Subcutaneous abdominal adipose tissue (tissue), 5 donors: ENCODE data around the gene ANKS1B.

Source experiments
- H3K27ac ChIP-seq: one replicate; pipeline ENCODE4 v1.7.0; 2013; ENCODE audit warnings: low read depth, mild to moderate bottlenecking, inconsistent platforms, low read length, moderate library complexity
- H3K27me3 ChIP-seq, 5 donors: one replicate each; pipeline ENCODE4 v1.7.0; 2013; ENCODE audit warnings: low read length in 5 of 5, inconsistent platforms in 1 of 5; ENCODE audit not compliant: control insufficient read depth in 5 of 5, insufficient read depth in 4 of 5
- H3K36me3 ChIP-seq, 5 donors: one replicate each; pipeline ENCODE4 v1.7.0; 2013; ENCODE audit warnings: low read length in 5 of 5; ENCODE audit not compliant: control insufficient read depth in 5 of 5, insufficient read depth in 5 of 5
- H3K4me1 ChIP-seq, 5 donors: one replicate each; pipeline ENCODE4 v1.7.0; 2013; ENCODE audit warnings: low read length in 5 of 5, mild to moderate bottlenecking in 3 of 5, moderate library complexity in 1 of 5; ENCODE audit not compliant: control insufficient read depth in 5 of 5, insufficient read depth in 5 of 5
- H3K4me3 ChIP-seq, 5 donors: one replicate each; pipeline ENCODE4 v1.7.0; 2013; ENCODE audit warnings: low read length in 5 of 5, low read depth in 1 of 5
- H3K9ac ChIP-seq, 5 donors: one replicate each; pipeline ENCODE4 v1.7.0; 2013; ENCODE audit warnings: low read length in 5 of 5, mild to moderate bottlenecking in 4 of 5, moderate library complexity in 3 of 5
- H3K9me3 ChIP-seq, 5 donors: one replicate each; pipeline ENCODE4 v1.7.0; 2013; ENCODE audit warnings: low read length in 5 of 5; ENCODE audit not compliant: control insufficient read depth in 5 of 5
- donor health status: healthy.
- donor health status: healthy.
- donor health status: healthy.
- donor health status: healthy.
- donor health status: healthy.

ANKS1B gene

DNA sequence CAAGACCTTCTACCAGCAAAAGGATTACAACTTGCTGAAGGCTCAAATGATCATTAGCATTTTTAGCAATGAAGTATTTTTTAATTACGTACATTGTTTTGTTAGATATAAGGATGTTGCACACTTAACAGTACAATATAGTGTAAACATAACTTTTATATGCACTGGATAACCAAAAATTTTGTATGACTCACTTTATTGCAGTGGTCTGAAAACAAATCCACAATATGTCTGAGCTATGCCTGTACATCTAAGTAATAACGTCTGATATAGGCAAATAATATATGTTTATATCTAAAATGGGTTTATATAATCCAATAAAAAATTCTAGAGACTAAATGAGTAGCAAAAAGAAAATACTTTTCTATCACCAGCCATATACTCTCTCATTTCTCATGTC, 10.6 kb downstream of the ANKS1B start:
- H3K4me1 ChIP-seq, result peaks cover 0 to 18% (median 2%) of the 10 kb centered on the region in 5 donors
- peaks cover 0 to 5% (median 0%) of the 10 kb centered on the region in 5 donors for H3K9me3 ChIP-seq
- no peaks in the 10 kb centered on the region for H3K36me3 ChIP-seq
- no peak overlapping the region for H3K9ac ChIP-seq
- no peaks in the 10 kb centered on the region for H3K27me3 ChIP-seq
- no peak overlapping the region for H3K4me3 ChIP-seq
- H3K27ac ChIP-seq, result no peak overlapping the region

DNA sequence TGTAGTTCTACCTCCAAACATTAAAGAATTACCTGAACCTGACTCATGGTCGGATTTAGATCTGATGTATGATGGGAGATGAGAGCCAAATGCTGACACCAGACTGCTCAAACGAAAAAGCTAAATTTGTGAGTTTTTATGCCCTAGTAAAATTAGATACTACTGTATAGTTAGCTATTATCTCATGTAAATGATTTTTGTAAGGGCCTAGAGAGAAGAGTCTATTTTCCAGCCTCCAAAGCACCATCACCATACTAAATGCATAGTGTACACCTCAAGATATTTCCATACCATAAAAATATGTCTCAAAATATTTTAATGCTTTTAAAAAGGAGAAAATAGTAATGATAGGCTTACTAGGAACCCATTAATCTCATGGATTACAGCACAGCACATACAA, 18.3 kb downstream of the ANKS1B start:
- no peaks in the 10 kb centered on the region for H3K4me1 ChIP-seq
- H3K4me3 ChIP-seq, result no peak overlapping the region
- H3K27me3 ChIP-seq, result no peaks in the 10 kb centered on the region
- H3K9me3 ChIP-seq, result no peaks in the 10 kb centered on the region
- no peaks in the 10 kb centered on the region for H3K36me3 ChIP-seq
- H3K27ac ChIP-seq, result no peak overlapping the region
- no peak overlapping the region for H3K9ac ChIP-seq

DNA sequence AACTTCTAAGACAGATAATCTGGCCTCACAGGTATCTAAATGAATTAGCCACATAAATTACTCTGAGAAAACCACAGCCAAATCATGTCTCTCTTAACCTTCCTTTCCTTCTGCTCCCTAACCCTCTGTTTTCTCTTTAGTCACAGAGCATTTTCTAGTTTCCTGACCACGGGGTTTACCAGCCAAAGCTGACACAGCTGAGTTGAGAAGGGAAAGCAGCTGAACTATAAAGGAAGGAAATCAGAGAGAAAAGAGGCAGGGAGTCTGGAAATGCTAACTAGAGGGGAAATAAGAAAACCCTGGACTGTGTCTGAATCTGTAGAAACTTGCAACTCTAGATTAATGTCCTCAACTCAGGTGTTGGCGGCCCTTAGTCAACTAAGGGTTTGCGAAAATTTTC, 24.4 kb downstream of the ANKS1B start:
- H3K36me3 ChIP-seq, result no peaks in the 10 kb centered on the region
- H3K9ac ChIP-seq, result no peak overlapping the region
- H3K4me3 ChIP-seq, result no peak overlapping the region
- no peaks in the 10 kb centered on the region for H3K9me3 ChIP-seq
- no peaks in the 10 kb centered on the region for H3K27me3 ChIP-seq
- peaks cover 0 to 6% (median 0%) of the 10 kb centered on the region in 5 donors for H3K4me1 ChIP-seq
- H3K27ac ChIP-seq, result no peak overlapping the region

DNA sequence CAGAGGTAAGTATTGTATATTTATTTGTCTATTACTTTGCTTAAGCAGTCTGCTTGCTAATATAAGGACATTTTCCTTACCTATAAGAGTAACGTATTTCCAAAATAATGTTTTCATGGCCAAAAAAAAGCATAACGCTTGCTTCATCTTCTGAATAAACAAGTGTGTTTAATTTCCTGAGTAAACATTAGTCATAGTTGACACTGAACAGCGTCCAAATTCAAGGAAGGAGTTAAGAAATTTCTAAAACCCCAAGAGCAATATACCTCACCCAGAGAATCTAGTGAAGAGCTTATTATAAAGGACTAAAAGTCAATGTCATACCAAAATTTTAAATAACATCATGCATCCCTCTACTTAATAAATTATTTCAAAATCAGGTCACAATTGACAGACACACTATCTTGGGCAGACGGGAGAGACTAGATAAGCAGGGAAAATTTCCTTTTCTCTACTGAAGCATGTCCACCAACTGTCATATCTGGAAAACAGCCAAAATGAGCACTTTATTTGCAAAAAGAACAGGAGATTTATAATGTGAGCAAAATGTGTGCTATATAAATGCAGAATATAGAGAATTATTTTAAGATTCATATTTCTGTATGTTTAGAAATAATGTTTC, 25.1 kb downstream of the ANKS1B start:
- Histone ChIP-seq H3K4me1 (peaks cover 0 to 6% (median 0%) of the 10 kb centered on the region in 5 donors), H3K4me3 (no peak overlapping the region), H3K9me3 (no peaks in the 10 kb centered on the region), H3K9ac (no peak overlapping the region), H3K27me3 (no peaks in the 10 kb centered on the region), H3K27ac (no peak overlapping the region), H3K36me3 (no peaks in the 10 kb centered on the region)

DNA sequence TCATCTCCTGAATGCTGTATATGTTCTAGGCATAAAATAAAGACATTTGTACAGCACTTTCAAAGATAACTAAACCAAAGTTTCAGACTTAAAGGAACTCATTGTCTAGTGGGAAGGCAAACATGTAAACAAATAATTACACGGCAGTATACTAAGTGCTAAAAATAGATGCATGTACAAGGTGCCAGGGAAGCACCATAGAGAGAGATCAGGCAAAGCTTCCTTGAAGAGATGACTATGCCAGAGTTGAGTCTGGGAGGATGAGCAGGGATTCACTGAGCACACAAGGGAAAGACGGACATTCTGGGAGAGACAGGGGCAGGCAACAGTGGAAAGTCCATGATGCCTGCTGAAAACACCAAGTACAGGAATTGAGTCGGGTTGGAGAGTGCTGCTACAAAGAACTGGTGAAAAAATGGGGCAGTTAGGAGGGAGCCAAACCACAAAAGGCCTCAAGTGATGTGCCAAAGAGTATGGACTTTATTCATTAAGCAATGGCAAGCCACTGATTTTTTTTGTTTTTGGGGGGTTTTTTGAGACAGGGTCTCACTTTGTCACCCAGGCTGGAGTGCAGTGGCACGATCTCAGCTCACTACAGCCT, 26.8 kb downstream of the ANKS1B start:
- Histone ChIP-seq H3K36me3 (no peaks in the 10 kb centered on the region), H3K27me3 (no peaks in the 10 kb centered on the region), H3K9ac (no peak overlapping the region), H3K4me1 (peaks cover 0 to 6% (median 0%) of the 10 kb centered on the region in 5 donors), H3K4me3 (no peak overlapping the region), H3K9me3 (no peaks in the 10 kb centered on the region), H3K27ac (no peak overlapping the region)

DNA sequence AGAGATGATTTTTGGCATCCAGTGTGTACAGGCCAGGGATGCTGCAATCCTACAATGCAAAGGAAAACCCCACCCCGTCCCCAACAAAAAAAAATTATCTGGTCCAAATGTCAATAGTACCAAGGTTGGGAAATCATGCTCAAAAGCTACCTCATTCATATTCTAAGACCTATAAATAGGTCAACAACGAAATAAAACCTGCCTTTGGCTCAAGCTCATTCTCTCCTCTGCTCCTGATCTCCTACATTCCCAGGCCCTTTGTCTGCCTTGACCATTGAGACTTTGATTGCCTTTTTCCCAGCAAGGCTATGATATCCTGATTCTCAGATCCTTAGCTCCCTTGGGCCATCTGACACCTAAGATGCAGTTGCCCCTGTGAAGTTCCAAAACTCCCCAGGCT, 30.0 kb downstream of the ANKS1B start:
- no peaks in the 10 kb centered on the region for H3K36me3 ChIP-seq
- no peak overlapping the region for H3K27ac ChIP-seq
- H3K9ac ChIP-seq, result no peak overlapping the region
- H3K9me3 ChIP-seq, result no peaks in the 10 kb centered on the region
- no peak overlapping the region for H3K4me3 ChIP-seq
- peaks cover 0 to 5% (median 0%) of the 10 kb centered on the region in 5 donors for H3K4me1 ChIP-seq
- H3K27me3 ChIP-seq, result no peaks in the 10 kb centered on the region

DNA sequence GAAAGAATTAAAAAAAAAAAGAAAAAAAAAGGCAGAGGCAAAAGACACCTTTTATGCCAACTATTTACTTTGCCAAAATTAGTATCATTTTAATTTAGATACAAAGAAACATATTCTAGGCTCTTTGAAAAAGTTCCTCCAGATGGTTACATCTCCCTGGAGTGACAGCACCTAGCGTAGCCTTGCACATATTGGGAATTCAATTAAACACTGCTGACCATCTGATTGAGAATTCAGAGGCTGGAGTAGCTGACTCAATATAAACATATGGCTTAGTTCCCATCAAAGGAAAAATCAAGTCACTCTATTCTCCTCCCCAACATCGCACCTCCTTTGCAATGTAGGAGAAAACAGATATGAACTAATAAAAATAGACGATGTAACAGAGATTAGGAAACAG, 36.4 kb downstream of the ANKS1B start:
- H3K27ac ChIP-seq, result no peak overlapping the region
- H3K9me3 ChIP-seq, result no peaks in the 10 kb centered on the region

DNA sequence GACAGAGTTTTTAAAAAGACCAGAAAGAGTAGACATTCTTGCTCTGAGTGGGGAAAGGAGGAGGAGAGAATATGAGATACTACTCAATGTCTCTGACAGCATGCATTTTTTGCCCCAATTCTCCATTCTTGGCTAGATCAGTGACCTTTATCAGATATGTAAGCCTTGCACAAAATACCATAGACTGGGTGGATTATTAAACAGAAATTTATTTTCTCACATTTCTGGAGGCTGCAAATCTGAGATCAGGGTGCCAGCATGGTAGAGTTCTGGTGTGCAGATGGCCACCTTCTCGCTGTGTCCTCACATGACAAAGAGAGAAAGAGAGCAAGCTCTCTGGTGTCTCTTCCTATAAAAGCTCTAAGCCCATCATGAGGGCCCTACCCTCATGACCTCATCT, 38.6 kb downstream of the ANKS1B start:
- H3K27me3 ChIP-seq, result no peaks in the 10 kb centered on the region
- no peak overlapping the region for H3K9ac ChIP-seq
- no peak overlapping the region for H3K27ac ChIP-seq
- no peaks in the 10 kb centered on the region for H3K36me3 ChIP-seq
- peaks cover 0 to 4% (median 0%) of the 10 kb centered on the region in 5 donors for H3K4me1 ChIP-seq
- no peaks in the 10 kb centered on the region for H3K9me3 ChIP-seq
- no peak overlapping the region for H3K4me3 ChIP-seq

More for the DNA sequence above, 36.4 kb downstream of the ANKS1B start:
- no peak overlapping the region for H3K4me3 ChIP-seq
- H3K9ac ChIP-seq, result no peak overlapping the region
- no peaks in the 10 kb centered on the region for H3K27me3 ChIP-seq
- H3K36me3 ChIP-seq, result no peaks in the 10 kb centered on the region
- H3K4me1 ChIP-seq, result peaks cover 0 to 4% (median 0%) of the 10 kb centered on the region in 5 donors

DNA sequence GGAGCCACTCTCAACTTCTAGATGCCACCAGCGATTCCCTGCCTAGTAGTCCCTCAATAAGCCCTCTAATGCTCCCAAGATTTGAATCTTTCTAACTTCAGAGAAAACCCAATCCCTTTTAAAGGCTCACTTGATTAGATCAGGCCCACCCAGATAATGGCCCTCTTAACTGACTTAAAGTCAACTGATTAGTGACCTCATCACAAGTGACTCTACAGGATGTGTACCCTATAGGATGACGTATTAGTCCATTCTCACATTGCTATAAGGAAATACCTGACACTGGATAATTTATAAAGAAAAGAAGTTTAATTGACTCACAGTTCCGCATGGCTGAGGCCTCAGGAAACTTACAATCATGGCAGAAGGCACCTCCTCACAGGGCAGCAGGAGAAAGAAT, 49.1 kb downstream of the ANKS1B start:
- no peaks in the 10 kb centered on the region for H3K27me3 ChIP-seq
- no peak overlapping the region for H3K27ac ChIP-seq
- H3K9me3 ChIP-seq, result peaks cover 0 to 3% (median 0%) of the 10 kb centered on the region in 5 donors
- H3K9ac ChIP-seq, result no peak overlapping the region
- H3K4me1 ChIP-seq, result no peaks in the 10 kb centered on the region
- H3K36me3 ChIP-seq, result no peaks in the 10 kb centered on the region
- no peak overlapping the region for H3K4me3 ChIP-seq

DNA sequence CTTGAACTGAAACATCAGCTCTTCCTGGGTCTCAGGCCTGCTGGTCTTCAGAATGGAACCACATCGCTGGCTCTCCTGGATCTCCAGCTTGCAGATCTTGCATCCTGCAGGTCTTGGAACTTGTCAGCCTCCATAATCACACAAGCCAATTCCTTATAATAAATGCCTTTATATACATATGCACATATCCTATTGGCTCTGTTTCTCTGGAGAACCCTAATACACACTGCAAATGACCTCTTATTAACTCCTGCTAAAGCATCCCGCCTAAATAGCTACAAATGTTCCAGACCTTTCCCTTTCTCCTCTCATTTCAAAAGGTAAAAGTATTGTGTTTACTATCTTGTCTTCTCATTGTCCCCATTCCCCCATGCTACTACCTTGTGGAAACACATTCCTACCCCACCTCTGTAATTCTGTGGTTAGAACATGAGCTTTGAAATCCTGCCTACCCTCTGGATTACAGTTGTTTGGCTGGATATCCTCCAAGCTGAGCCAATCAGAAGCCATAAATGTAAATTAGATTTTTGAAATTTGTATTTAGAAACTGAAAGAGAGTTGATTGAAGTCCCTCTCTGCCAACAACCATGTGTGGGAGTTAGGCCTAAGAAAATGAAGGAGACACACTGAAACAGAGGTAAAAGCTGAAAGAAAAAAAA, 58.1 kb downstream of the ANKS1B start:
- Histone ChIP-seq H3K9ac (no peak overlapping the region), H3K36me3 (no peaks in the 10 kb centered on the region), H3K27ac (no peak overlapping the region), H3K9me3 (no peaks in the 10 kb centered on the region), H3K27me3 (no peaks in the 10 kb centered on the region), H3K4me1 (no peaks in the 10 kb centered on the region), H3K4me3 (no peak overlapping the region)
